Suprapubic skin (tissue), 4 donors: Measurements from ENCODE around the gene RASGRP3.

ENCODE experiments used
- CTCF ChIP-seq, 2 donors: fragments of 200-600 bp in 1 of 2; fragments of 450-650 bp in 1 of 2; sonication (generic) in 1 of 2; IDR thresholded peaks; one replicate each; pipeline ENCODE4 v1.5.1; 2016 to 2019; ENCODE audit warnings: antibody characterized with exemption in 2 of 2, mild to moderate bottlenecking in 1 of 2, moderate library complexity in 1 of 2
- EP300 ChIP-seq: sonication (generic); formaldehyde crosslinking; IDR thresholded peaks from one replicate; pipeline ENCODE4 v1.6.1; 2017; ENCODE audit warnings: antibody characterized with exemption
- POLR2A ChIP-seq, 2 donors: fragments of 450-650 bp; IDR thresholded peaks; one replicate each; pipeline ENCODE4 v1.6.1; 2017; ENCODE audit warnings: antibody characterized with exemption in 2 of 2, mild to moderate bottlenecking in 2 of 2, moderate library complexity in 2 of 2
- POLR2AphosphoS5 ChIP-seq, 3 donors: sonication (generic); formaldehyde crosslinking; IDR thresholded peaks; one replicate each; pipeline ENCODE4 v1.6.1; 2017; ENCODE audit warnings: antibody characterized with exemption in 3 of 3

- no peak for TF ChIP-seq EP300
- no peak for TF ChIP-seq CTCF (IDR thresholded peaks at IDR 0.05)
- TF ChIP-seq POLR2AphosphoS5 (IDR thresholded peaks at IDR 0.05): no peak
- TF ChIP-seq POLR2A (IDR thresholded peaks at IDR 0.05): no peak
These were observed 50.5 kb downstream of the RASGRP3 start for GRCh38 chr2:33526921-33527320.
